Mesendoderm (in vitro differentiated cells): Measurements from ENCODE around the gene ALKBH2.

Source experiments
- DNase-seq: peaks from one replicate; pipeline ENCODE4 v3.0.0; 2013
- H2AK5ac ChIP-seq: 2 replicates; pipeline ENCODE4 v1.6.1; 2013; ENCODE audit warnings: low read length, inconsistent platforms
- H2BK120ac ChIP-seq: 2 replicates; pipeline ENCODE4 v1.6.1; 2013; ENCODE audit warnings: low read depth, mild to moderate bottlenecking, low read length, moderate library complexity, mixed read lengths
- H2BK15ac ChIP-seq: replicated peaks from 2 replicates; pipeline ENCODE4 v1.6.1; 2013; ENCODE audit warnings: low read depth, mild to moderate bottlenecking, moderate library complexity
- H2BK5ac ChIP-seq: 2 replicates; pipeline ENCODE4 v1.6.1; 2013; ENCODE audit warnings: low read length, inconsistent platforms
- H3K18ac ChIP-seq: 2 replicates; pipeline ENCODE4 v1.6.1; 2013; ENCODE audit warnings: mild to moderate bottlenecking, low read length, mixed read lengths
- H3K23ac ChIP-seq: one replicate; pipeline ENCODE4 v1.6.1; 2013; ENCODE audit warnings: low read length
- H3K27ac ChIP-seq: 2 replicates; pipeline ENCODE4 v1.5.1; 2013; ENCODE audit warnings: low read depth, mild to moderate bottlenecking, inconsistent platforms, low read length, moderate library complexity
- H3K27me3 ChIP-seq: 2 replicates; pipeline ENCODE4 v1.6.1; 2013; ENCODE audit warnings: low read length, control low read depth, mild to moderate bottlenecking, inconsistent platforms; ENCODE audit not compliant: insufficient read depth, poor library complexity
- H3K36me3 ChIP-seq: 2 replicates; pipeline ENCODE4 v1.6.1; 2013; ENCODE audit warnings: low read length, inconsistent platforms; ENCODE audit not compliant: control insufficient read depth, insufficient read depth
- H3K4ac ChIP-seq: one replicate; pipeline ENCODE4 v1.6.1; 2013; ENCODE audit warnings: low read depth, mild to moderate bottlenecking, low read length, moderate library complexity
- H3K4me1 ChIP-seq: 2 replicates; pipeline ENCODE4 v1.6.1; 2013; ENCODE audit warnings: low read depth, low read length, inconsistent platforms; ENCODE audit not compliant: control insufficient read depth
- H3K4me2 ChIP-seq: 2 replicates; pipeline ENCODE4 v1.6.1; 2013; ENCODE audit warnings: low read length
- H3K4me3 ChIP-seq: 2 replicates; pipeline ENCODE4 v1.5.1; 2013; ENCODE audit warnings: mild to moderate bottlenecking, low read length
- H3K56ac ChIP-seq: one replicate; pipeline ENCODE4 v1.6.1; 2013; ENCODE audit warnings: low read length
- H3K79me1 ChIP-seq: 2 replicates; pipeline ENCODE4 v1.6.1; 2013; ENCODE audit warnings: low read length, inconsistent platforms
- H3K79me2 ChIP-seq: 2 replicates; pipeline ENCODE4 v1.6.1; 2013; ENCODE audit warnings: mild to moderate bottlenecking, low read length; ENCODE audit not compliant: control insufficient read depth, insufficient read depth
- H3K9ac ChIP-seq: 2 replicates; pipeline ENCODE4 v1.6.1; 2013; ENCODE audit warnings: low read length, inconsistent platforms
- H4K5ac ChIP-seq: one replicate; pipeline ENCODE4 v1.6.1; 2013; ENCODE audit warnings: low read length
- H4K8ac ChIP-seq: one replicate; pipeline ENCODE4 v1.6.1; 2013; ENCODE audit warnings: low read depth, mild to moderate bottlenecking, control low read depth, low read length, moderate library complexity
- WGBS: extraction: QIAGEN DNeasy Blood & Tissue Kit; methylation state at CpG from one replicate; pipeline ENCODE4 v1.1.7; 2013; ENCODE audit warnings: low lambda C conversion rate, missing lambda C conversion rate; ENCODE audit not compliant: insufficient coverage; ENCODE audit errors: extremely low coverage; 5-methylcytosine and 5-hydroxymethylcytosine counted together

The ALKBH2 gene

DNA sequence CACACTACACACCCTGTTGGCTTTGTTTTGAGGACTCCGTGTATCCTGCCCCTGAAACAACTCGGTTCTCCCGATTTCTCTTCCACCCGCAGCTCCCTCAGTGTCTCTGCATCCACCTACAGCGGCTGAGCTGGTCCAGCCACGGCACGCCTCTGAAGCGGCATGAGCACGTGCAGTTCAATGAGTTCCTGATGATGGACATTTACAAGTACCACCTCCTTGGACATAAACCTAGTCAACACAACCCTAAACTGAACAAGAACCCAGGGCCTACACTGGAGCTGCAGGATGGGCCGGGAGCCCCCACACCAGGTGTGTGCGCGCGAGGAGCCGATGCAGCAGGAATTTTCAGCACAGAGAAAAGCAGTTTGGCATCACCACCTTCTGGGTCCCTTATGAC lies 10.5 kb downstream of the ALKBH2 start:
- Histone ChIP-seq H3K4ac (no peak overlapping the region), H2BK15ac (no peak overlapping the region), H3K79me1 (no peaks in the 10 kb centered on the region), H3K4me3 (no peak overlapping the region), H3K36me3 (no peaks in the 10 kb centered on the region), H4K8ac (no peak overlapping the region), H3K4me1 (no peaks in the 10 kb centered on the region), H3K18ac (no peak overlapping the region), H2AK5ac (no peak overlapping the region), H3K79me2 (no peaks in the 10 kb centered on the region), H3K56ac (no peak overlapping the region), H2BK120ac (no peak overlapping the region), H2BK5ac (no peak overlapping the region), H3K27me3 (no peaks in the 10 kb centered on the region), H4K5ac (no peak overlapping the region), H3K9ac (no peak overlapping the region), H3K27ac (no peak overlapping the region), H3K23ac (no peak overlapping the region), H3K4me2 (no peak overlapping the region)
- no peak for DNase-seq
- WGBS, result no CpG with 5 or more reads among the region's 14 CpGs

DNA sequence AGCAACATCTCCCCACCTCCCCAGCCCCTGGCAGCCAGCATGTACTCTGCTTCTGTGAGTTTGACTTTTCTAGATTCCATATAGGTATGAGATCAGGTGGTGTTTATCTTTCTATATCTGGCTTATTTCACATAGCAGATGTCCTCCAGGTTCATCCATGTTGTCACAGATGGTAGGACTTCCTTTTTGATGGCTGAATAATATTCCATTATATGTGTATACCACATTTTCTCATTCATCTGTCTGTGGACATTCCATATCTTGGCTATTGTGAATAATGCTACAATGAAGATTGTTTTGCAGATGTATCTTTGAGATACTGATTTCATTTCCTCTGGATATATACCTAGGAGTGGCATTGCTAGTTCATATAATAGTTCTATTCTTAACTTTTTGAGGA lies 18.4 kb downstream of the ALKBH2 start:
- Histone ChIP-seq H4K8ac (no peak overlapping the region), H3K4me3 (no peak overlapping the region), H3K4me2 (no peak overlapping the region), H3K56ac (no peak overlapping the region), H2BK5ac (no peak overlapping the region), H2BK120ac (no peak overlapping the region), H3K27me3 (no peaks in the 10 kb centered on the region), H3K18ac (no peak overlapping the region), H3K79me2 (no peaks in the 10 kb centered on the region), H2BK15ac (no peak overlapping the region), H2AK5ac (no peak overlapping the region), H3K27ac (no peak overlapping the region), H3K36me3 (no peaks in the 10 kb centered on the region), H4K5ac (no peak overlapping the region), H3K4ac (no peak overlapping the region), H3K4me1 (no peaks in the 10 kb centered on the region), H3K79me1 (no peaks in the 10 kb centered on the region), H3K9ac (no peak overlapping the region), H3K23ac (no peak overlapping the region)
- no peak for DNase-seq

GRCh38 chr12:109069307-109070271 lies 23.7 kb downstream of the ALKBH2 start:
- H3K27me3 ChIP-seq, result no peaks in the 10 kb centered on the region
- H3K18ac ChIP-seq, result no peak overlapping the region
- H2AK5ac ChIP-seq, result no peak overlapping the region
- no peaks in the 10 kb centered on the region for H3K36me3 ChIP-seq
- H3K4ac ChIP-seq, result no peak overlapping the region
- no peak overlapping the region for H4K8ac ChIP-seq
- no peak overlapping the region for H2BK120ac ChIP-seq
- no peaks in the 10 kb centered on the region for H3K4me1 ChIP-seq
- H3K4me2 ChIP-seq, result no peak overlapping the region
- H3K56ac ChIP-seq, result peak overlapping the region; percentile 15
- no peak overlapping the region for H4K5ac ChIP-seq
- no CpG with 5 or more reads among the region's 17 CpGs for WGBS
- H3K27ac ChIP-seq, result no peak overlapping the region
- no peak overlapping the region for H3K4me3 ChIP-seq
- DNase-seq, result peak; percentile 86
- H3K9ac ChIP-seq, result no peak overlapping the region
- no peaks in the 10 kb centered on the region for H3K79me1 ChIP-seq
- no peak overlapping the region for H3K23ac ChIP-seq
- H3K79me2 ChIP-seq, result no peaks in the 10 kb centered on the region
- no peak overlapping the region for H2BK15ac ChIP-seq
- no peak overlapping the region for H2BK5ac ChIP-seq

DNA sequence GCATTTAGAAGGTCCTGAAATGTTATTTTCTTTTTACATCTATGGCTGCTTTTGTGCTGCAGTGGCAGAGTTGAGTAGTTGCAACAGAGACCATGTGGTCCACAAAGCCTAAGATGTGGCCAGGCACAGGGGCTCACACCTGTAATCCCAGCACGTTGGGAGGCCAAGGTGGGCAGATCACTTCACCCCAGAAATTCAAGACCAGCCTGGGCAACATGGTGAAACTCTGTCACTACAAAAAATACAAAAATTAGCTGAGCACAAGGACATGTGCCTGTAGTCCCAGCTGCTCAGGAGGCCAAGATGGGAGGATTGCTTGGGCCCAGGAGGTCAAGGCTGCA lies 27.4 kb downstream of the ALKBH2 start:
- H3K27me3 ChIP-seq, result no peaks in the 10 kb centered on the region
- H3K4me1 ChIP-seq, result no peaks in the 10 kb centered on the region

DNA sequence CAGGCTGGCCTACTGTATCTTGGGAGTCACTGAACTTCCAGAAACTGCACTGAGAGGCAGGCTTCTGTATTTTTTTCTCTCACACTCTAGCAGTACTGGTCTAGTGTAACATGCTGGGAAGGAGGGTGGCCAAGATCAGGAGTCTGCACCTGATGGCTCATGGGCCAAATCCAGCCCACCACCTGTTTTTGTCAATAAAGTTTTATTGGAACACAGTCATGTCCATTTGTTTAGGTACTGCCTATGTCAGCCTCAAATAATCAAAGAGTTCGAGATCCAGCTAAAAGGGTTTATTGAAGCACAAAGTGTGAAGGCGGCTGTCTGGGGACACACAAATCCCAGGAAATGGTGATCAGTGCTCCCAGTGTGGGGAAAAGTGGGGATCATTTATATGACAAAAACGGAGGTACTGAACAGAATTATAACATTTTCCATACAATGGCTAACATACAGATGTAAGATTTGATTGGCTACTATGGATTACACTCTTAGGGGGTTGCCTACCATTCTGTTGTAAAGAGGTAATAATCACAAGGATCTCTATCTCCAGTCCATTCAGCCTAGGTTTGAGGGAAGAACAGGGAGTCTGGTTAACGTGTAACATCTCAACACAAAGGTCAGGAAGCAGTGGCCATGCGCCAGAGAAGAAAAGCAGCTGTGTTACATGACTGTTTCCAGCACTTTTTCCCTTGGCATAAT lies 28.0 kb downstream of the ALKBH2 start:
- no peak overlapping the region for H2BK5ac ChIP-seq
- no peaks in the 10 kb centered on the region for H3K4me1 ChIP-seq
- no peak overlapping the region for H3K18ac ChIP-seq
- H3K9ac ChIP-seq, result no peak overlapping the region
- H4K8ac ChIP-seq, result no peak overlapping the region
- no peak for DNase-seq
- no peaks in the 10 kb centered on the region for H3K79me1 ChIP-seq
- H3K4ac ChIP-seq, result no peak overlapping the region
- no peak overlapping the region for H4K5ac ChIP-seq
- no peak overlapping the region for H2BK120ac ChIP-seq
- no peak overlapping the region for H3K56ac ChIP-seq
- H3K4me3 ChIP-seq, result no peak overlapping the region
- H2BK15ac ChIP-seq, result no peak overlapping the region
- H3K4me2 ChIP-seq, result no peak overlapping the region
- H3K27ac ChIP-seq, result no peak overlapping the region
- H3K79me2 ChIP-seq, result no peaks in the 10 kb centered on the region
- H2AK5ac ChIP-seq, result no peak overlapping the region
- no peak overlapping the region for H3K23ac ChIP-seq
- WGBS, result no CpG with 5 or more reads among the region's 5 CpGs
- no peaks in the 10 kb centered on the region for H3K36me3 ChIP-seq
- no peaks in the 10 kb centered on the region for H3K27me3 ChIP-seq

More for the DNA sequence above, 27.4 kb downstream of the ALKBH2 start:
- H3K4ac ChIP-seq, result no peak overlapping the region
- H2BK15ac ChIP-seq, result no peak overlapping the region
- no peak overlapping the region for H3K4me3 ChIP-seq
- H3K9ac ChIP-seq, result no peak overlapping the region
- no peak overlapping the region for H4K5ac ChIP-seq
- no peaks in the 10 kb centered on the region for H3K79me1 ChIP-seq
- no CpG with 5 or more reads among the region's 1 CpG for WGBS
- H2BK120ac ChIP-seq, result no peak overlapping the region
- no peak overlapping the region for H3K4me2 ChIP-seq
- no peaks in the 10 kb centered on the region for H3K36me3 ChIP-seq
- no peak for DNase-seq
- H3K56ac ChIP-seq, result no peak overlapping the region
- no peak overlapping the region for H3K18ac ChIP-seq
- no peaks in the 10 kb centered on the region for H3K79me2 ChIP-seq
- no peak overlapping the region for H4K8ac ChIP-seq
- no peak overlapping the region for H2BK5ac ChIP-seq
- H3K27ac ChIP-seq, result no peak overlapping the region
- H3K23ac ChIP-seq, result no peak overlapping the region
- no peak overlapping the region for H2AK5ac ChIP-seq
